ENCODE results near the gene RBCK1. TPM values are rescaled to one million over a fixed set of nuclear protein-coding genes. Genes with fewer than 3 reads are reported as not detected.

Gene RBCK1
- total and polyA plus RNA-seq, 4 donors, result 58.3 to 108 (median 98.7) TPM

GRCh38 chr20:378961-379336 lies 29.1 kb upstream of the RBCK1 start:
- Histone ChIP-seq H3K9ac (ENCODE audit: insufficient read depth in 1 of 2, low read length in 2 of 2) (no peak overlapping the region), H3K4me3 (no peak overlapping the region), H3K27ac (ENCODE audit: low read depth in 1 of 2, low read length in 1 of 2) (no peak overlapping the region), H3K36me3 (ENCODE audit: control insufficient read depth in 4 of 4, insufficient read depth in 4 of 4, low read length in 4 of 4) (no peaks in the 10 kb centered on the region), H3K27me3 (ENCODE audit: control insufficient read depth in 3 of 3, insufficient read depth in 3 of 3, low read length in 2 of 3) (no peaks in the 10 kb centered on the region), H3K9me3 (ENCODE audit: control insufficient read depth in 4 of 4, insufficient read depth in 3 of 4, low read length in 3 of 4) (no peaks in the 10 kb centered on the region), H3K4me1 (ENCODE audit: control insufficient read depth in 5 of 5, insufficient read depth in 5 of 5, low read length in 5 of 5) (peaks cover 0 to 6% (median 0%) of the 10 kb centered on the region in 5 donors)
- no peak for ATAC-seq (ENCODE audit: insufficient read depth, low FRiP score)
- WGBS, 2 donors, result 83 to 87% methylated on average over 5 of the region's 5 CpGs
- TF ChIP-seq, protein P1, sequence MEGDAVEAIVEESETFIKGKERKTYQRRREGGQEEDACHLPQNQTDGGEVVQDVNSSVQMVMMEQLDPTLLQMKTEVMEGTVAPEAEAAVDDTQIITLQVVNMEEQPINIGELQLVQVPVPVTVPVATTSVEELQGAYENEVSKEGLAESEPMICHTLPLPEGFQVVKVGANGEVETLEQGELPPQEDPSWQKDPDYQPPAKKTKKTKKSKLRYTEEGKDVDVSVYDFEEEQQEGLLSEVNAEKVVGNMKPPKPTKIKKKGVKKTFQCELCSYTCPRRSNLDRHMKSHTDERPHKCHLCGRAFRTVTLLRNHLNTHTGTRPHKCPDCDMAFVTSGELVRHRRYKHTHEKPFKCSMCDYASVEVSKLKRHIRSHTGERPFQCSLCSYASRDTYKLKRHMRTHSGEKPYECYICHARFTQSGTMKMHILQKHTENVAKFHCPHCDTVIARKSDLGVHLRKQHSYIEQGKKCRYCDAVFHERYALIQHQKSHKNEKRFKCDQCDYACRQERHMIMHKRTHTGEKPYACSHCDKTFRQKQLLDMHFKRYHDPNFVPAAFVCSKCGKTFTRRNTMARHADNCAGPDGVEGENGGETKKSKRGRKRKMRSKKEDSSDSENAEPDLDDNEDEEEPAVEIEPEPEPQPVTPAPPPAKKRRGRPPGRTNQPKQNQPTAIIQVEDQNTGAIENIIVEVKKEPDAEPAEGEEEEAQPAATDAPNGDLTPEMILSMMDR (IDR thresholded peaks at IDR 0.05; ENCODE audit: control extremely low read depth, extremely low read depth), result no peak
- no peak for DNase-seq

GRCh38 chr20:380763-381580 lies 27.1 kb upstream of the RBCK1 start:
- no peak overlapping the region for H3K9ac ChIP-seq (ENCODE audit: insufficient read depth in 1 of 2, low read length in 2 of 2)
- 1% methylated on average over 70 to 93 of the region's 93 CpGs for WGBS, 2 donors
- DNase-seq (peak in 2 of 3 donors; percentile 40 to 63), ATAC-seq (ENCODE audit: insufficient read depth, low FRiP score) (peak; percentile 58)
- H3K4me3 ChIP-seq, result peak overlapping the region; percentile 92
- H3K27ac ChIP-seq (ENCODE audit: low read depth in 1 of 2, low read length in 1 of 2), result peak overlapping the region; percentile 41 to 90
- TF ChIP-seq, protein P1 (IDR thresholded peaks at IDR 0.05; ENCODE audit: control extremely low read depth, extremely low read depth), result no peak
- peaks cover 0 to 7% (median 0%) of the 10 kb centered on the region in 5 donors for H3K4me1 ChIP-seq (ENCODE audit: control insufficient read depth in 5 of 5, insufficient read depth in 5 of 5, low read length in 5 of 5)
- peaks cover 0 to 3% (median 0%) of the 10 kb centered on the region in 4 donors for H3K36me3 ChIP-seq (ENCODE audit: control insufficient read depth in 4 of 4, insufficient read depth in 4 of 4, low read length in 4 of 4)
- no peaks in the 10 kb centered on the region for H3K27me3 ChIP-seq (ENCODE audit: control insufficient read depth in 3 of 3, insufficient read depth in 3 of 3, low read length in 2 of 3)
- H3K9me3 ChIP-seq (ENCODE audit: control insufficient read depth in 4 of 4, insufficient read depth in 3 of 4, low read length in 3 of 4), result no peaks in the 10 kb centered on the region

DNA sequence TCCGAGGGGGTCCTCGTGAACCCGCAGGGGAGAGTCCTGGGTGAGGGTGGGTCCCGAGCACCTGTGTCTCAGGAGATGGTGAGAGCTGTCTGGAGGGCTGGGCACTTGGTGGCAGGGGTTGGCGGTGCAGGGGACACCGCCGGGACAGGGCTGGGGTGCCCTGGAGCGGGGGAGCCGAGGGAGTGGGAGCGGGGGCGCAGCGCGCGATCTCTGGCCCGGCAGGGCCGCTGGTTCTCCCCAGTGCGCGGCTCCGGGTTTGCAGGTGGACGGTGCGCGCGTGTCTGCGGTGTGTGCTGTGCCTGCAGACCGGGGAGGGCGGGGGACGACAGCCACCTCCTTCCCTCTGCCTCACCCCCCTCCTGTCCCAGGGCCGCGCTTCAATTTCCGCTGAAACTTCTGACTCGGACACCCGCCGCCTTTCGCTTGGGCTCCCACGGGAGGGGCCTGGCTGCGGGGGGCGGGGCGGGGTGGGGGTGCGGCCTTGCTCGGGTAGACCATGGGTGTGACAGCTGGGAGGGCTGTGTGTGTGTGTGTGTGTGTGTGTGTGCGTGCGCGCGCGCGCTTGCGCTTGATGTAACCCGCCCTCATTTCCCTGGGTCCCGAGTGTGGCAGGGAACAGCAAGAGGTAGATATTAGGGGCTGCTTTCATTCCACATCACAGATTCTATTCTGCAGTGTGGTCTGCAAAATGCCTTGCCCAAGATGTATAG lies 26.4 kb upstream of the RBCK1 start:
- Histone ChIP-seq H3K4me1 (ENCODE audit: control insufficient read depth in 5 of 5, insufficient read depth in 5 of 5, low read length in 5 of 5) (peaks cover 0 to 7% (median 0%) of the 10 kb centered on the region in 5 donors), H3K4me3 (peak overlapping the region; percentile 92), H3K9ac (ENCODE audit: insufficient read depth in 1 of 2, low read length in 2 of 2) (no peak overlapping the region), H3K27me3 (ENCODE audit: control insufficient read depth in 3 of 3, insufficient read depth in 3 of 3, low read length in 2 of 3) (no peaks in the 10 kb centered on the region), H3K36me3 (ENCODE audit: control insufficient read depth in 4 of 4, insufficient read depth in 4 of 4, low read length in 4 of 4) (peaks cover 0 to 3% (median 0%) of the 10 kb centered on the region in 4 donors), H3K27ac (ENCODE audit: low read depth in 1 of 2, low read length in 1 of 2) (peak overlapping the region; percentile 41 to 68), H3K9me3 (ENCODE audit: control insufficient read depth in 4 of 4, insufficient read depth in 3 of 4, low read length in 3 of 4) (no peaks in the 10 kb centered on the region)
- WGBS, 2 donors, result 0 to 1% methylated on average over 33 to 49 of the region's 49 CpGs
- DNase-seq (peak; percentile 78 to 87 (median 87)), ATAC-seq (ENCODE audit: insufficient read depth, low FRiP score) (peak; percentile 76)
- TF ChIP-seq, protein P1 (IDR thresholded peaks at IDR 0.05; ENCODE audit: control extremely low read depth, extremely low read depth), result no peak

Measured in lung (tissue), 12 donors.